CD4-positive, alpha-beta T cell treated with Interleukin-15 for 4 hours (primary cell): ENCODE results near the gene OR1A2.
"Not testable (repeated sequence)": the region's sequence is repeated elsewhere in the genome, so short reads cannot be mapped to it uniquely, and the experiment has no call there.

Experiments
- DNase-seq: peaks from one replicate; pipeline ENCODE4 v3.0.0-alpha.2; 2020; ENCODE audit warnings: low spot score

The OR1A2 gene

GRCh38 chr17:3197219-3197618 is at the start of gene OR1A2:
TSS of gene OR1A2 (plus strand) at chr17:3197519. CDS start at chr17:3197519, 0 bp downstream.
- DNase-seq: no peak

- DNase-seq: no peak
Measured at GRCh38 chr17:3157218-3157617, 40.1 kb upstream of the OR1A2 start.

GRCh38 chr17:3167574-3167973 is 29.7 kb upstream of the OR1A2 start:
- no peak for DNase-seq

- no peak for DNase-seq
Measured at GRCh38 chr17:3189961-3190360, 7.4 kb upstream of the OR1A2 start.

- no peak for DNase-seq
Measured at GRCh38 chr17:3207367-3207766, 10.0 kb downstream of the OR1A2 start, which contains the start of gene OR1A1. TSS of gene OR1A1 (plus strand) at chr17:3207667. CDS start at chr17:3215621, 7,954 bp downstream.

- no peak for DNase-seq
Measured at GRCh38 chr17:3208484-3208883, 11.2 kb downstream of the OR1A2 start.

- no peak for DNase-seq
Measured at GRCh38 chr17:3213001-3213400, 15.7 kb downstream of the OR1A2 start.

GRCh38 chr17:3213587-3213986 is 16.3 kb downstream of the OR1A2 start:
- DNase-seq: no peak

GRCh38 chr17:3219978-3220377 is 22.7 kb downstream of the OR1A2 start:
- DNase-seq: not testable (repeated sequence)

- no peak for DNase-seq
Measured at GRCh38 chr17:3221850-3222249, 24.5 kb downstream of the OR1A2 start.

GRCh38 chr17:3222505-3222904 is 25.2 kb downstream of the OR1A2 start:
- DNase-seq: no peak

GRCh38 chr17:3224721-3225352 is 27.5 kb downstream of the OR1A2 start:
- DNase-seq: not testable (repeated sequence)

- not testable (repeated sequence) for DNase-seq
Measured at GRCh38 chr17:3232300-3232699, 35.0 kb downstream of the OR1A2 start.

GRCh38 chr17:3238685-3239084 is 41.4 kb downstream of the OR1A2 start:
- not testable (repeated sequence) for DNase-seq

GRCh38 chr17:3241044-3241443 is 43.7 kb downstream of the OR1A2 start:
- DNase-seq: not testable (repeated sequence)

GRCh38 chr17:3244841-3245240 is 47.5 kb downstream of the OR1A2 start:
- DNase-seq: not testable (repeated sequence)
